ENCODE results near the gene PSMA5. TPM values are rescaled to one million over a fixed set of nuclear protein-coding genes. Genes with fewer than 3 reads are reported as not detected.
"Not testable (repeated sequence)": the region's sequence is repeated elsewhere in the genome, so short reads cannot be mapped to it uniquely, and the experiment has no call there.

PSMA5 gene
- 40.0 and 56.1 TPM in 2 replicates for total RNA-seq (ENCODE audit: low replicate concordance)

- TF ChIP-seq, protein P1, sequence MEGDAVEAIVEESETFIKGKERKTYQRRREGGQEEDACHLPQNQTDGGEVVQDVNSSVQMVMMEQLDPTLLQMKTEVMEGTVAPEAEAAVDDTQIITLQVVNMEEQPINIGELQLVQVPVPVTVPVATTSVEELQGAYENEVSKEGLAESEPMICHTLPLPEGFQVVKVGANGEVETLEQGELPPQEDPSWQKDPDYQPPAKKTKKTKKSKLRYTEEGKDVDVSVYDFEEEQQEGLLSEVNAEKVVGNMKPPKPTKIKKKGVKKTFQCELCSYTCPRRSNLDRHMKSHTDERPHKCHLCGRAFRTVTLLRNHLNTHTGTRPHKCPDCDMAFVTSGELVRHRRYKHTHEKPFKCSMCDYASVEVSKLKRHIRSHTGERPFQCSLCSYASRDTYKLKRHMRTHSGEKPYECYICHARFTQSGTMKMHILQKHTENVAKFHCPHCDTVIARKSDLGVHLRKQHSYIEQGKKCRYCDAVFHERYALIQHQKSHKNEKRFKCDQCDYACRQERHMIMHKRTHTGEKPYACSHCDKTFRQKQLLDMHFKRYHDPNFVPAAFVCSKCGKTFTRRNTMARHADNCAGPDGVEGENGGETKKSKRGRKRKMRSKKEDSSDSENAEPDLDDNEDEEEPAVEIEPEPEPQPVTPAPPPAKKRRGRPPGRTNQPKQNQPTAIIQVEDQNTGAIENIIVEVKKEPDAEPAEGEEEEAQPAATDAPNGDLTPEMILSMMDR (IDR thresholded peaks at IDR 0.05; ENCODE audit: insufficient read depth, low read length): no peak
- peak; percentile 99 for DNase-seq (ENCODE audit: low read depth)
- H3K4me3 ChIP-seq (ENCODE audit: low read depth, low read length): peak within 1 kb of the TSS; percentile 76
These were observed at the start of gene PSMA5 for GRCh38 chr1:109426281-109427170. Gene PSMA5, minus strand, starts transcription at chr1:109426448. Its CDS starts 118 bp downstream, at chr1:109426330.

DNA sequence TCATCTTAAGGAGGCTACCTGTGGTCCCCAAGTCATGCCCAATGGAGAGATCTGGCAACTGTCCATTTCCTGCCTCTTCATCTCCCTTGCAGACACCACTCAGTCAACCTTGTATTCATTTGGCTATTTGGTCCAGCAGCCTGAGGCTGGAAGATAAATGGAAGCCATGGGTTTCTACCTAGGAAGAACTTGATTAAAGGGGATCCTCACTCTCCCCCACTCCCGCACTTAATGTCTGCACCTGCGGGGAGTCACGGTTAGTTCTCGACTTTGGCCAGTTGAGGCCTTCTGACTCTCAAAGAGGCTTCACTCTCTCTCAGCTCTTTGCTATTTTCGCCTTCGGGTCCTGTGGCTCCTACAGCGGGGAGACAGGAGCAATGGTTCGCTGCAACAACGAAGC, 49.0 kb upstream of the PSMA5 start:
- H3K4me3 ChIP-seq (ENCODE audit: low read depth, low read length): no peak overlapping the region
- DNase-seq (ENCODE audit: low read depth): no peak
- TF ChIP-seq, protein P1 (IDR thresholded peaks at IDR 0.05; ENCODE audit: insufficient read depth, low read length): no peak

DNA sequence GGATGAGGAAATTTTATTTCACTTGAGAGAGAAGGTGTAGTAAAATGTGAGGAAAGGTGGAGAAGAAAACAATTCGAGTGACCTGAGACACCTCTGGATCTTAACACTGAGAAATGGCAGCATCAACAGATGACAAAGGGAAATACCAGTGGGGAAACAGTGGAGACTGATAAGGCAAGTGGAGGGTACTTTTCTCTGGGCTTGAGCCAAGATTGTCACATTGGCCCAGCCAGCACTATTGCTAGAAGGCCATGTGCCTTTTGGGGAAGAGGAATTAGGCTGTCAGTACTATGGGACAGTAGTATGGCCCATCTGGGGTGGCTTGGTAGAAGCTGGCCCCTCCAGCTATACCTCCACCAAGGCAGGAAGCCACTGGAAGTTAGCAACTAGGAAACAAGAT, 48.4 kb upstream of the PSMA5 start:
- TF ChIP-seq, protein P1 (IDR thresholded peaks at IDR 0.05; ENCODE audit: insufficient read depth, low read length): no peak
- no peak overlapping the region for H3K4me3 ChIP-seq (ENCODE audit: low read depth, low read length)
- DNase-seq (ENCODE audit: low read depth): no peak

DNA sequence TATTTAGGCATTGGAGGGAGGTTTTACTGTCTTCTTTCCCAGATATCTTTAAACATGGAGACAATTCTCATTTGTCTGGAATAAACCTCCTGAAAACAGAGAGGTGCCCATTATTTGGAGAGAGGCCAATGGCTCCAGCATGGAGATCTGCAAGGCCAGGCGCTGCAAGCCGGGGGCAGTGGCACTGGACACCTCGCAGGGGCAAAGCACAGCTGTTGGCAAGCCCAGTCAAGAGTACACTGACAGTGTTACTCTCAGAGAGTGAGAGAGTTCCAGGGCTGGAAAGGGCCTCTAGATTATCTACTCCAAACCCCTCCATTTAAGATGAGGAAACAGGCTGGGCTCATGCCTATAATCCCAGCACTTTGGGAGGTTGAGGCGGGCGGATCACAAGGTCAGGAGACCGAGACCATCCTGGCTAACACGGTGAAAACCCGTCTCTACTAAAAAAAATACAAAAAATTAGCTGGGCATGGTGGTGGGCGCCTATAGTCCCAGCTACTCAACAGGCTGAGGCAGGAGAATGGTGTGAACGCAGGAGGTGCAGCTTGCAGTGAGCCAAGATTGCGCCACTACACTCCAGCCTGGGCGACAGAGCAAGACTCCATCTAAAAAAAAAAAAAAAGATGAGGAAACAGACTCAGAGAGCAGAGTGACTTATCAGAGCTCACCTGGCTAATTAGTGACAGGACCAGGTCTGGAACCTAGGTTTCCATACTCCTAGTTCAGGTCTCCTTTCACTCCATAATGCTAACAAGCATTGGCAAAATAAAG, 47.2 kb upstream of the PSMA5 start:
- H3K4me3 ChIP-seq (ENCODE audit: low read depth, low read length); DNase-seq (ENCODE audit: low read depth): not testable (repeated sequence)

DNA sequence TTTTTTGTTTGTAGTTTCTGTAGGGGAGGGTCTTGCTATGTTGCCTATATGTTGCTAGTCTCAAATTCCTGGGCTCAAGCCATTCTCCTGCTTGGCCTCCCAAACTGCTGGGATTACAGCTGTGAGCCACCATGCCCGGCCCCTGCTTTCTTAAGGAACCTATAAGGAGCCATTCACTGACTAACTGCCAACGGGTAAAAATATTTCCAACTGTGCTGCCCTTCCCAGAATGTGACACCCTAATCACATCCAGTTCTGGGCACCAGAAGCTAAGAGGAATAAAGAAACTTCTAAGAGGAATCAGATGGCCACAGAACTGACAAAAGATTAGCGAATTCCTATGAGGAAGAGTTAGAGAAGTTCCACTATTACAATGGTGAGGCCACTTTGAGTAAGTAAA, 46.5 kb upstream of the PSMA5 start:
- no peak for DNase-seq (ENCODE audit: low read depth)
- no peak overlapping the region for H3K4me3 ChIP-seq (ENCODE audit: low read depth, low read length)
- TF ChIP-seq, protein P1 (IDR thresholded peaks at IDR 0.05; ENCODE audit: insufficient read depth, low read length): no peak

GRCh38 chr1:109470245-109470644, 44.0 kb upstream of the PSMA5 start:
- TF ChIP-seq, protein P1 (IDR thresholded peaks at IDR 0.05; ENCODE audit: insufficient read depth, low read length): no peak
- no peak overlapping the region for H3K4me3 ChIP-seq (ENCODE audit: low read depth, low read length)
- DNase-seq (ENCODE audit: low read depth): no peak

- TF ChIP-seq, protein P1 (IDR thresholded peaks at IDR 0.05; ENCODE audit: insufficient read depth, low read length): no peak
- DNase-seq (ENCODE audit: low read depth): no peak
- no peak overlapping the region for H3K4me3 ChIP-seq (ENCODE audit: low read depth, low read length)
These were observed 42.7 kb upstream of the PSMA5 start for GRCh38 chr1:109468903-109469302.

Measured in fibroblast of the aortic adventitia (primary cell).